WERI-Rb-1 (cell line): Measurements from ENCODE around the gene RASA4B.

Experiments
- DNase-seq: peaks from one replicate; pipeline ENCODE4 v3.0.0-alpha.2; 2020
- H3K27ac ChIP-seq: fragments of 250-450 bp; sonication (Bioruptor Pico); 2 replicates; pipeline ENCODE4 v1.5.1; 2020; ENCODE audit warnings: mild to moderate bottlenecking, moderate library complexity
- H3K27me3 ChIP-seq: fragments of 250-450 bp; sonication (Bioruptor Pico); 2 replicates; pipeline ENCODE4 v1.5.1; 2021; ENCODE audit warnings: mild to moderate bottlenecking, low read depth, moderate library complexity; ENCODE audit not compliant: insufficient read depth, severe bottlenecking
- H3K36me3 ChIP-seq: fragments of 250-450 bp; sonication (Bioruptor Pico); 2 replicates; pipeline ENCODE4 v1.5.1; 2020; ENCODE audit warnings: mild to moderate bottlenecking, moderate library complexity
- H3K4me3 ChIP-seq: 2 replicates; pipeline ENCODE4 v1.5.1; 2011; ENCODE audit warnings: low read depth, mild to moderate bottlenecking, control low read depth, low read length
- H3K9me3 ChIP-seq: fragments of 250-450 bp; sonication (Bioruptor Pico); 2 replicates; pipeline ENCODE4 v1.5.1; 2021; ENCODE audit warnings: mild to moderate bottlenecking, moderate library complexity; ENCODE audit not compliant: severe bottlenecking
- CTCF ChIP-seq: IDR thresholded peaks from 2 replicates; pipeline ENCODE4 v1.5.1; 2011; ENCODE audit warnings: low read depth, mild to moderate bottlenecking, control low read depth, inconsistent platforms, low read length

RASA4B gene

GRCh38 chr7:102447311-102447710, 70.3 kb downstream of the RASA4B start:
- Histone ChIP-seq H3K27ac (no peak overlapping the region), H3K36me3 (peaks cover 53% of the 10 kb centered on the region), H3K9me3 (no peaks in the 10 kb centered on the region), H3K4me3 (no peak overlapping the region), H3K27me3 (no peaks in the 10 kb centered on the region)
- no peak for DNase-seq
- TF ChIP-seq CTCF = no peak

GRCh38 chr7:102446387-102447156, 71.0 kb downstream of the RASA4B start:
- TF ChIP-seq CTCF = no peak
- Histone ChIP-seq H3K4me3 (no peak overlapping the region), H3K27me3 (no peaks in the 10 kb centered on the region), H3K9me3 (no peaks in the 10 kb centered on the region), H3K27ac (no peak overlapping the region), H3K36me3 (peaks cover 57% of the 10 kb centered on the region)
- DNase-seq = no peak

GRCh38 chr7:102445674-102446071, 71.9 kb downstream of the RASA4B start:
- H3K36me3 ChIP-seq = peaks cover 60% of the 10 kb centered on the region
- H3K27me3 ChIP-seq = no peaks in the 10 kb centered on the region
- H3K27ac ChIP-seq = no peak overlapping the region
- TF ChIP-seq CTCF = no peak
- H3K4me3 ChIP-seq = no peak overlapping the region
- DNase-seq = no peak
- H3K9me3 ChIP-seq = no peaks in the 10 kb centered on the region

GRCh38 chr7:102444961-102445673, 72.5 kb downstream of the RASA4B start:
- DNase-seq = no peak
- Histone ChIP-seq H3K27me3 (no peaks in the 10 kb centered on the region), H3K9me3 (no peaks in the 10 kb centered on the region), H3K27ac (peak overlapping the region; percentile 31; the same call in 1 of the 2 replicates), H3K36me3 (peaks cover 66% of the 10 kb centered on the region), H3K4me3 (no peak overlapping the region)
- TF ChIP-seq CTCF = no peak

GRCh38 chr7:102439963-102440795, 77.4 kb downstream of the RASA4B start:
- peak overlapping the region; percentile 79 for H3K27ac ChIP-seq
- no peaks in the 10 kb centered on the region for H3K27me3 ChIP-seq
- DNase-seq = no peak
- H3K4me3 ChIP-seq = no peak overlapping the region
- H3K9me3 ChIP-seq = no peaks in the 10 kb centered on the region
- H3K36me3 ChIP-seq = peaks cover 59% of the 10 kb centered on the region
- TF ChIP-seq CTCF = no peak
